IMR-90 (cell line): ENCODE results near the gene CLDN18. TPM values are rescaled to one million over a fixed set of nuclear protein-coding genes. Genes with fewer than 3 reads are reported as not detected.

ENCODE experiments used
- ATAC-seq: fragments of 200-7000 bp; cut with Tn5 transposase; 2 replicates; pipeline ENCODE4 v1.9.1; 2020; ENCODE audit warnings: low read depth, mild to moderate bottlenecking, moderate library complexity
- BruUV-seq: library from RNA; stranded (reverse); fragments of 400-500 nt; replicated peaks from 2 replicates; lab custom pipeline; 2021; lab: Mats Ljungman, UMichigan
- CTCF ChIA-PET: fragments of 300-600 bp; formaldehyde crosslinking; extraction: SDS; loops from one replicate; lab custom pipeline; 2021; ENCODE audit warnings: antibody characterized with exemption; lab: Yijun Ruan, JAX
- POLR2A ChIA-PET: fragments of 300-600 bp; sonication (Branson Sonifier 250); formaldehyde crosslinking; loops from one replicate; lab custom pipeline; 2022; ENCODE audit warnings: antibody characterized with exemption; ENCODE audit not compliant: unreplicated experiment; lab: Charles Lee
- DNase-seq: peaks from one replicate; pipeline ENCODE4 v3.0.0; 2013
- H2AFZ ChIP-seq: replicated peaks from 2 replicates; pipeline ENCODE3; 2013; ENCODE audit warnings: low read length, mild to moderate bottlenecking; ENCODE audit not compliant: poor library complexity
- H2AK5ac ChIP-seq: 2 replicates; pipeline ENCODE4 v1.6.1; 2013; ENCODE audit warnings: low read depth, low read length, inconsistent platforms
- H2AK9ac ChIP-seq: replicated peaks from 2 replicates; pipeline ENCODE3; 2013; ENCODE audit warnings: mild to moderate bottlenecking, low read depth, low read length, moderate library complexity; ENCODE audit not compliant: poor library complexity
- H2BK120ac ChIP-seq: 2 replicates; pipeline ENCODE4 v1.6.1; 2013; ENCODE audit warnings: low read depth, low read length, inconsistent platforms
- H2BK15ac ChIP-seq: 3 replicates; pipeline ENCODE4 v1.6.1; 2013; ENCODE audit warnings: low read depth, low read length, inconsistent platforms
- H2BK20ac ChIP-seq: 2 replicates; pipeline ENCODE4 v1.6.1; 2013; ENCODE audit warnings: low read depth, mild to moderate bottlenecking, inconsistent platforms, low read length, moderate library complexity
- H2BK5ac ChIP-seq: 2 replicates; pipeline ENCODE4 v1.6.1; 2013; ENCODE audit warnings: mild to moderate bottlenecking, low read depth, low read length, inconsistent platforms; ENCODE audit not compliant: poor library complexity, severe bottlenecking
- H3K14ac ChIP-seq: replicated peaks from 2 replicates; pipeline ENCODE4 v1.6.1; 2013; ENCODE audit warnings: low read depth, low read length, inconsistent platforms
- H3K18ac ChIP-seq: 2 replicates; pipeline ENCODE4 v1.6.1; 2013; ENCODE audit warnings: low read depth, low read length, control low read depth
- H3K23ac ChIP-seq: 2 replicates; pipeline ENCODE4 v1.6.1; 2013; ENCODE audit warnings: low read depth, low read length, inconsistent platforms
- H3K27ac ChIP-seq: 2 replicates; pipeline ENCODE4 v1.5.1; 2013; ENCODE audit warnings: mild to moderate bottlenecking, control low read depth, low read length; ENCODE audit not compliant: insufficient read depth
- H3K27me3 ChIP-seq: 2 replicates; pipeline ENCODE4 v1.6.1; 2013; ENCODE audit warnings: low read length; ENCODE audit not compliant: control insufficient read depth, insufficient read depth
- H3K36me3 ChIP-seq: 2 replicates; pipeline ENCODE4 v1.6.1; 2013; ENCODE audit warnings: low read length, mixed read lengths; ENCODE audit not compliant: control insufficient read depth, insufficient read depth
- H3K4ac ChIP-seq: 2 replicates; pipeline ENCODE4 v1.6.1; 2013; ENCODE audit warnings: low read depth, low read length, inconsistent platforms
- H3K4me1 ChIP-seq: 2 replicates; pipeline ENCODE4 v1.6.1; 2013; ENCODE audit warnings: low read length, mixed read lengths; ENCODE audit not compliant: control insufficient read depth, insufficient read depth
- H3K4me2 ChIP-seq: 2 replicates; pipeline ENCODE4 v1.6.1; 2013; ENCODE audit warnings: low read depth, mild to moderate bottlenecking, control low read depth, low read length, moderate library complexity
- H3K4me3 ChIP-seq: 2 replicates; pipeline ENCODE4 v1.5.1; 2013; ENCODE audit warnings: low read depth, mild to moderate bottlenecking, control low read depth, low read length, moderate library complexity; ENCODE audit not compliant: insufficient read depth
- H3K56ac ChIP-seq: 2 replicates; pipeline ENCODE4 v1.6.1; 2013; ENCODE audit warnings: low read length, inconsistent platforms; ENCODE audit not compliant: insufficient read depth; ENCODE audit errors: extremely low read depth
- H3K79me1 ChIP-seq, 2 experiments: 2 replicates each; pipeline ENCODE4 v1.6.1; 2013; ENCODE audit warnings: low read length in 2 of 2, inconsistent platforms in 1 of 2, low read depth in 1 of 2
- H3K9ac ChIP-seq: 2 replicates; pipeline ENCODE4 v1.6.1; 2013; ENCODE audit warnings: low read depth, low read length, control low read depth
- H3K9me1 ChIP-seq: 2 replicates; pipeline ENCODE4 v1.6.1; 2013; ENCODE audit warnings: low read length, inconsistent platforms; ENCODE audit not compliant: insufficient read depth
- H3K9me3 ChIP-seq: 2 replicates; pipeline ENCODE4 v1.6.1; 2013; ENCODE audit warnings: low read length; ENCODE audit not compliant: control insufficient read depth, insufficient read depth
- H4K20me1 ChIP-seq: 2 replicates; pipeline ENCODE4 v1.6.1; 2013; ENCODE audit warnings: low read length, inconsistent platforms; ENCODE audit not compliant: insufficient read depth
- H4K5ac ChIP-seq: 2 replicates; pipeline ENCODE4 v1.6.1; 2013; ENCODE audit warnings: mild to moderate bottlenecking, low read depth, low read length, control low read depth
- H4K8ac ChIP-seq, 2 experiments: 2 replicates each; pipeline ENCODE4 v1.6.1; 2013; ENCODE audit warnings: low read depth in 2 of 2, low read length in 2 of 2, control low read depth in 1 of 2, inconsistent platforms in 1 of 2
- H4K91ac ChIP-seq: 2 replicates; pipeline ENCODE4 v1.6.1; 2013; ENCODE audit warnings: low read depth, low read length, inconsistent platforms; ENCODE audit not compliant: insufficient read depth
- BHLHE40 ChIP-seq: fragments of 150-350 bp; IDR thresholded peaks from 2 replicates; pipeline ENCODE4 v1.6.1; 2016; ENCODE audit warnings: mild to moderate bottlenecking, low read depth, low read length
- CEBPB ChIP-seq: IDR thresholded peaks from 2 replicates; pipeline ENCODE4 v1.6.1; 2012; ENCODE audit warnings: low read depth, low read length, improper control_type of control experiment
- CHD1 ChIP-seq: IDR thresholded peaks from 2 replicates; pipeline ENCODE4 v1.6.1; 2012; ENCODE audit warnings: low read depth, low read length, improper control_type of control experiment
- FOS ChIP-seq: fragments of 150-350 bp; IDR thresholded peaks from 2 replicates; pipeline ENCODE4 v1.6.1; 2016; ENCODE audit warnings: low read depth, low read length
- MAFK ChIP-seq: IDR thresholded peaks from 2 replicates; pipeline ENCODE4 v1.6.1; 2012; ENCODE audit warnings: low read depth, low read length, improper control_type of control experiment
- MAZ ChIP-seq: IDR thresholded peaks from 2 replicates; pipeline ENCODE4 v1.6.1; 2012; ENCODE audit warnings: low read depth, mild to moderate bottlenecking, low read length, improper control_type of control experiment, moderate library complexity, borderline replicate concordance
- MXI1 ChIP-seq: IDR thresholded peaks from 2 replicates; pipeline ENCODE4 v1.6.1; 2012; ENCODE audit warnings: low read depth, mild to moderate bottlenecking, low read length, moderate library complexity, borderline replicate concordance
- NFE2L2 ChIP-seq: fragments of 150-350 bp; IDR thresholded peaks from 2 replicates; pipeline ENCODE4 v1.6.1; 2016; ENCODE audit warnings: low read depth, mild to moderate bottlenecking, low read length
- POLR2A ChIP-seq: IDR thresholded peaks from 2 replicates; pipeline ENCODE4 v1.6.1; 2012; ENCODE audit warnings: mild to moderate bottlenecking, low read depth, low read length
- RAD21 ChIP-seq: IDR thresholded peaks from 2 replicates; pipeline ENCODE4 v1.6.1; 2012; ENCODE audit warnings: low read length, improper control_type of control experiment
- RCOR1 ChIP-seq: IDR thresholded peaks from 2 replicates; pipeline ENCODE4 v1.6.1; 2012; ENCODE audit warnings: mild to moderate bottlenecking, low read length, improper control_type of control experiment; ENCODE audit not compliant: insufficient replicate concordance
- RFX5 ChIP-seq: IDR thresholded peaks from 2 replicates; pipeline ENCODE4 v1.8.0; 2012; ENCODE audit warnings: low read depth, mild to moderate bottlenecking, low read length, moderate library complexity
- SMC3 ChIP-seq: fragments of 150-350 bp; IDR thresholded peaks from 2 replicates; pipeline ENCODE4 v1.6.1; 2016; ENCODE audit warnings: low read depth, mild to moderate bottlenecking, antibody characterized with exemption, low read length, moderate library complexity
- WGBS, 2 experiments: methylation state at CpG; one replicate each; pipeline versions ENCODE4 v1.1.5 to v1.1.7; 2013; ENCODE audit warnings: missing lambda C conversion rate in 2 of 2; ENCODE audit not compliant: insufficient read length in 1 of 2; ENCODE audit errors: extremely low coverage in 2 of 2; 5-methylcytosine and 5-hydroxymethylcytosine counted together
- dilution Hi-C: fragments of 300-500 bp; cut with HindIII; formaldehyde crosslinking; loops from one replicate; pipeline ENCODE4 v1.14.3; 2018; ENCODE audit warnings: low sequenced_read_pairs; ENCODE audit not compliant: unreplicated experiment
- in situ Hi-C: fragments of 300-500 bp; cut with MboI; formaldehyde crosslinking; loops from 3 replicates; pipeline ENCODE4 v1.14.3; 2019; ENCODE audit warnings: low sequenced_read_pairs, inconsistent platforms, mixed read lengths
- intact Hi-C: fragments of 100-400 bp; cut with micrococcal nuclease; formaldehyde crosslinking; loops from 2 replicates; pipeline ENCODE4 v1.10.0; 2022
- polyA plus RNA-seq, 3 experiments: library from polyadenylated mRNA; depleted of rRNA; stranded (reverse); fragments of >200 nt; gene quantifications; 2 replicates each; pipeline ENCODE4 v1.2.3, GENCODE V29; 2012; ENCODE audit warnings: low replicate concordance in 1 of 3
- total RNA-seq: library from RNA; depleted of rRNA; stranded (reverse); fragments of >200 nt; gene quantifications from 2 replicates; pipeline ENCODE4 v1.2.3, GENCODE V29; 2012
- TF ChIP-seq, protein P1 (sequence below): fragments of 150-350 bp; IDR thresholded peaks from 2 replicates; pipeline ENCODE4 v1.6.1; 2016; ENCODE audit warnings: low read depth, mild to moderate bottlenecking, low read length, moderate library complexity, borderline replicate concordance
- TF ChIP-seq, protein P2 (sequence below): fragments of 150-350 bp; IDR thresholded peaks from 2 replicates; pipeline ENCODE4 v1.6.1; 2017; ENCODE audit warnings: mild to moderate bottlenecking, antibody characterized with exemption, low read length, low read depth
- TF ChIP-seq, protein P3 (sequence below): conservative IDR thresholded peaks from 2 replicates; pipeline ENCODE4 v1.5.1; 2012; ENCODE audit warnings: mild to moderate bottlenecking, low read depth, low read length, improper control_type of control experiment

Gene CLDN18
- total and polyA plus RNA-seq, 2 of the 4 experiments (the other 2 are of a cell fraction) = not detected

DNA sequence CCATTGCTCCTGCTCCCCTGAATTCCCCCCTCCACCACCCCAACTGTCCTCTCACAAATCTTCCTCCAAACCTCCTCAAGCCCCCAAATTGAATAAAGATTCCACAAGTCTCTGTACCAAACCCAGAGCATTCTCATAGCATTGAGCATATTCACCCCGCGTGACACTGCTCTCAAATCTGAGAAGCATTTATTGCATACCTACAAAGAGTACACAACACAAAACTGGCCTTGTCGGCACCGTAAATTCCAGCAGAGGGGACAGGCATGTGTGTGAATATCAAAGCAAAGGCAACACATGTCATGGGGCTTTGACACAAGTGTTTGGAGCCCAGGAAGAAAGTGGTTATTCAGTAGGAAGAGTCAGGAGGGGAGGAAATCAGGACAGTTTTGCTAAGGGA, 2.6 kb downstream of the CLDN18 start:
- no peak overlapping the region for H4K91ac ChIP-seq
- no peak overlapping the region for H3K56ac ChIP-seq
- ChIA-PET CTCF (interaction anchor here (0.7 kb wide), 1 partner anchor 1151 kb away, joined by 3 read pairs; no protein-coding TSS in a partner anchor), POLR2A (no interaction called here)
- no peak overlapping the region for H3K23ac ChIP-seq
- no peak overlapping the region for H3K27ac ChIP-seq
- no TSS peak for BruUV-seq
- H2BK5ac ChIP-seq = no peak overlapping the region
- no CpG with 5 or more reads among the region's 4 CpGs for WGBS, 2 experiments
- no peaks in the 10 kb centered on the region; the same call in 1 of the 2 replicates for H3K36me3 ChIP-seq
- no peaks in the 10 kb centered on the region for H3K79me1 ChIP-seq
- no peak overlapping the region for H3K9ac ChIP-seq
- dilution Hi-C loops (no loop called here), in situ Hi-C loops (no loop called here), intact Hi-C loops (no loop called here)
- H2BK120ac ChIP-seq = no peak overlapping the region
- H2AK5ac ChIP-seq = no peak overlapping the region
- H3K4me3 ChIP-seq = no peak overlapping the region
- H4K5ac ChIP-seq = no peak overlapping the region
- H3K4me2 ChIP-seq = no peak overlapping the region
- H3K9me3 ChIP-seq = no peaks in the 10 kb centered on the region
- no peak overlapping the region for H2BK15ac ChIP-seq
- H3K18ac ChIP-seq = no peak overlapping the region
- H3K4me1 ChIP-seq = no peaks in the 10 kb centered on the region
- DNase-seq (no peak), ATAC-seq (no peak)
- H3K27me3 ChIP-seq = no peaks in the 10 kb centered on the region
- H2AK9ac ChIP-seq = no peak overlapping the region
- H3K4ac ChIP-seq = no peak overlapping the region
- H4K20me1 ChIP-seq = no peaks in the 10 kb centered on the region
- TF ChIP-seq CEBPB = no peak
- no peak for TF ChIP-seq CHD1
- TF ChIP-seq MXI1 = no peak
- no peak for TF ChIP-seq POLR2A
- TF ChIP-seq MAFK = no peak
- TF ChIP-seq, protein P1, sequence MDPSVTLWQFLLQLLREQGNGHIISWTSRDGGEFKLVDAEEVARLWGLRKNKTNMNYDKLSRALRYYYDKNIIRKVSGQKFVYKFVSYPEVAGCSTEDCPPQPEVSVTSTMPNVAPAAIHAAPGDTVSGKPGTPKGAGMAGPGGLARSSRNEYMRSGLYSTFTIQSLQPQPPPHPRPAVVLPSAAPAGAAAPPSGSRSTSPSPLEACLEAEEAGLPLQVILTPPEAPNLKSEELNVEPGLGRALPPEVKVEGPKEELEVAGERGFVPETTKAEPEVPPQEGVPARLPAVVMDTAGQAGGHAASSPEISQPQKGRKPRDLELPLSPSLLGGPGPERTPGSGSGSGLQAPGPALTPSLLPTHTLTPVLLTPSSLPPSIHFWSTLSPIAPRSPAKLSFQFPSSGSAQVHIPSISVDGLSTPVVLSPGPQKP = no peak
- TF ChIP-seq, protein P2, sequence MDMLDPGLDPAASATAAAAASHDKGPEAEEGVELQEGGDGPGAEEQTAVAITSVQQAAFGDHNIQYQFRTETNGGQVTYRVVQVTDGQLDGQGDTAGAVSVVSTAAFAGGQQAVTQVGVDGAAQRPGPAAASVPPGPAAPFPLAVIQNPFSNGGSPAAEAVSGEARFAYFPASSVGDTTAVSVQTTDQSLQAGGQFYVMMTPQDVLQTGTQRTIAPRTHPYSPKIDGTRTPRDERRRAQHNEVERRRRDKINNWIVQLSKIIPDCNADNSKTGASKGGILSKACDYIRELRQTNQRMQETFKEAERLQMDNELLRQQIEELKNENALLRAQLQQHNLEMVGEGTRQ = no peak
- TF ChIP-seq NFE2L2 = no peak
- no peak for TF ChIP-seq MAZ
- no peak for TF ChIP-seq BHLHE40
- TF ChIP-seq RFX5 = no peak
- no peak for TF ChIP-seq RAD21
- no peak for TF ChIP-seq FOS
- TF ChIP-seq RCOR1 = no peak
- TF ChIP-seq SMC3 = no peak
- TF ChIP-seq, protein P3, sequence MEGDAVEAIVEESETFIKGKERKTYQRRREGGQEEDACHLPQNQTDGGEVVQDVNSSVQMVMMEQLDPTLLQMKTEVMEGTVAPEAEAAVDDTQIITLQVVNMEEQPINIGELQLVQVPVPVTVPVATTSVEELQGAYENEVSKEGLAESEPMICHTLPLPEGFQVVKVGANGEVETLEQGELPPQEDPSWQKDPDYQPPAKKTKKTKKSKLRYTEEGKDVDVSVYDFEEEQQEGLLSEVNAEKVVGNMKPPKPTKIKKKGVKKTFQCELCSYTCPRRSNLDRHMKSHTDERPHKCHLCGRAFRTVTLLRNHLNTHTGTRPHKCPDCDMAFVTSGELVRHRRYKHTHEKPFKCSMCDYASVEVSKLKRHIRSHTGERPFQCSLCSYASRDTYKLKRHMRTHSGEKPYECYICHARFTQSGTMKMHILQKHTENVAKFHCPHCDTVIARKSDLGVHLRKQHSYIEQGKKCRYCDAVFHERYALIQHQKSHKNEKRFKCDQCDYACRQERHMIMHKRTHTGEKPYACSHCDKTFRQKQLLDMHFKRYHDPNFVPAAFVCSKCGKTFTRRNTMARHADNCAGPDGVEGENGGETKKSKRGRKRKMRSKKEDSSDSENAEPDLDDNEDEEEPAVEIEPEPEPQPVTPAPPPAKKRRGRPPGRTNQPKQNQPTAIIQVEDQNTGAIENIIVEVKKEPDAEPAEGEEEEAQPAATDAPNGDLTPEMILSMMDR = no peak
- no peaks in the 10 kb centered on the region; the same call in 1 of the 2 replicates for H3K9me1 ChIP-seq
- no peak overlapping the region for H3K14ac ChIP-seq
- no peak overlapping the region for H2BK20ac ChIP-seq
- no peak overlapping the region for H4K8ac ChIP-seq
- no peak overlapping the region for H2AFZ ChIP-seq
